Fibroblast of mammary gland (primary cell): Measurements from ENCODE around the gene PALLD.

Experiments
- DNase-seq: peaks from one replicate; pipeline ENCODE4 v3.0.0-alpha.2; 2010; ENCODE audit warnings: low read depth
- H3K4me3 ChIP-seq: 2 replicates; pipeline ENCODE4 v1.5.1; 2011; ENCODE audit warnings: low read depth, mild to moderate bottlenecking, low read length, moderate library complexity; ENCODE audit not compliant: control insufficient read depth
- CTCF ChIP-seq: conservative IDR thresholded peaks from 2 replicates; pipeline ENCODE4 v1.5.1; 2011; ENCODE audit warnings: low read depth, low read length, inconsistent platforms; ENCODE audit not compliant: control insufficient read depth, insufficient read depth

The PALLD gene

GRCh38 chr4:168713253-168713652 is 216.4 kb downstream of the PALLD start:
- TF ChIP-seq CTCF: no peak
- H3K4me3 ChIP-seq: no peak overlapping the region
- DNase-seq: no peak

- no peak for TF ChIP-seq CTCF
- no peak for DNase-seq
- H3K4me3 ChIP-seq: no peak overlapping the region
Observed at GRCh38 chr4:168715896-168716295, 219.0 kb downstream of the PALLD start.

GRCh38 chr4:168716406-168717129 is 219.7 kb downstream of the PALLD start:
- DNase-seq: no peak
- no peak for TF ChIP-seq CTCF

GRCh38 chr4:168717847-168718246 is 221.0 kb downstream of the PALLD start:
- H3K4me3 ChIP-seq: no peak overlapping the region
- peak; percentile 65 for DNase-seq
- TF ChIP-seq CTCF: no peak

More at GRCh38 chr4:168716406-168717129, 219.7 kb downstream of the PALLD start:
- no peak overlapping the region for H3K4me3 ChIP-seq

GRCh38 chr4:168719725-168720124 is 222.9 kb downstream of the PALLD start:
- DNase-seq: no peak
- no peak overlapping the region for H3K4me3 ChIP-seq
- no peak for TF ChIP-seq CTCF

GRCh38 chr4:168720396-168720900 is 223.6 kb downstream of the PALLD start:
- H3K4me3 ChIP-seq: no peak overlapping the region
- DNase-seq: no peak
- TF ChIP-seq CTCF: no peak
